Measurements from ENCODE around the gene ADCY4. TPM values are rescaled to one million over a fixed set of nuclear protein-coding genes. Genes with fewer than 3 reads are reported as not detected.

The ADCY4 gene
- total and polyA plus RNA-seq, 2 of the 13 experiments (the other 11 are each of a cell fraction or from before 2014, with no cell fraction given) = 0.03 TPM; not detected in 1

GRCh38 chr14:24273422-24273998 is 61.4 kb downstream of the ADCY4 start (continued):
- no peak for TF ChIP-seq TEF (CRISPR knock-in tag; IDR thresholded peaks at IDR 0.05)
- no peak for TF ChIP-seq MYC (CRISPR knock-in tag; IDR thresholded peaks at IDR 0.05; ENCODE audit: borderline replicate concordance)
- no peak for TF ChIP-seq ZNF781 (CRISPR knock-in tag; IDR thresholded peaks at IDR 0.05; ENCODE audit: borderline replicate concordance, not compliant biosample characterization)
- no peak for TF ChIP-seq ZNF484 (CRISPR knock-in tag; IDR thresholded peaks at IDR 0.05; ENCODE audit: borderline replicate concordance, low read depth)
- TF ChIP-seq PRPF4 (IDR thresholded peaks at IDR 0.05; ENCODE audit: low read depth, low read length, poor library complexity, severe bottlenecking) = no peak
- no peak for TF ChIP-seq POLR2AphosphoS2 (IDR thresholded peaks at IDR 0.05; ENCODE audit: low read depth, low read length)
- TF ChIP-seq HCFC1 (IDR thresholded peaks at IDR 0.05; ENCODE audit: low read depth, low read length) = no peak
- TF ChIP-seq, protein P1, sequence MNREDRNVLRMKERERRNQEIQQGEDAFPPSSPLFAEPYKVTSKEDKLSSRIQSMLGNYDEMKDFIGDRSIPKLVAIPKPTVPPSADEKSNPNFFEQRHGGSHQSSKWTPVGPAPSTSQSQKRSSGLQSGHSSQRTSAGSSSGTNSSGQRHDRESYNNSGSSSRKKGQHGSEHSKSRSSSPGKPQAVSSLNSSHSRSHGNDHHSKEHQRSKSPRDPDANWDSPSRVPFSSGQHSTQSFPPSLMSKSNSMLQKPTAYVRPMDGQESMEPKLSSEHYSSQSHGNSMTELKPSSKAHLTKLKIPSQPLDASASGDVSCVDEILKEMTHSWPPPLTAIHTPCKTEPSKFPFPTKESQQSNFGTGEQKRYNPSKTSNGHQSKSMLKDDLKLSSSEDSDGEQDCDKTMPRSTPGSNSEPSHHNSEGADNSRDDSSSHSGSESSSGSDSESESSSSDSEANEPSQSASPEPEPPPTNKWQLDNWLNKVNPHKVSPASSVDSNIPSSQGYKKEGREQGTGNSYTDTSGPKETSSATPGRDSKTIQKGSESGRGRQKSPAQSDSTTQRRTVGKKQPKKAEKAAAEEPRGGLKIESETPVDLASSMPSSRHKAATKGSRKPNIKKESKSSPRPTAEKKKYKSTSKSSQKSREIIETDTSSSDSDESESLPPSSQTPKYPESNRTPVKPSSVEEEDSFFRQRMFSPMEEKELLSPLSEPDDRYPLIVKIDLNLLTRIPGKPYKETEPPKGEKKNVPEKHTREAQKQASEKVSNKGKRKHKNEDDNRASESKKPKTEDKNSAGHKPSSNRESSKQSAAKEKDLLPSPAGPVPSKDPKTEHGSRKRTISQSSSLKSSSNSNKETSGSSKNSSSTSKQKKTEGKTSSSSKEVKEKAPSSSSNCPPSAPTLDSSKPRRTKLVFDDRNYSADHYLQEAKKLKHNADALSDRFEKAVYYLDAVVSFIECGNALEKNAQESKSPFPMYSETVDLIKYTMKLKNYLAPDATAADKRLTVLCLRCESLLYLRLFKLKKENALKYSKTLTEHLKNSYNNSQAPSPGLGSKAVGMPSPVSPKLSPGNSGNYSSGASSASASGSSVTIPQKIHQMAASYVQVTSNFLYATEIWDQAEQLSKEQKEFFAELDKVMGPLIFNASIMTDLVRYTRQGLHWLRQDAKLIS (CRISPR knock-in tag; IDR thresholded peaks at IDR 0.05) = no peak
- no peak for TF ChIP-seq PLRG1 (conservative IDR thresholded peaks at IDR 0.05)
- no peak for TF ChIP-seq ZBTB21 (CRISPR knock-in tag; IDR thresholded peaks at IDR 0.05)
- no peak for TF ChIP-seq XBP1 (CRISPR knock-in tag; IDR thresholded peaks at IDR 0.05)
- TF ChIP-seq PRDM4 (CRISPR knock-in tag; IDR thresholded peaks at IDR 0.05; ENCODE audit: borderline replicate concordance) = no peak
- 0 out of 2 replicates have a peak, but pooled peaks have one; percentile 44 for TF ChIP-seq ZMAT5 (CRISPR knock-in tag; IDR thresholded peaks at IDR 0.05; ENCODE audit: borderline replicate concordance, low read depth)
- TF ChIP-seq, protein P2, sequence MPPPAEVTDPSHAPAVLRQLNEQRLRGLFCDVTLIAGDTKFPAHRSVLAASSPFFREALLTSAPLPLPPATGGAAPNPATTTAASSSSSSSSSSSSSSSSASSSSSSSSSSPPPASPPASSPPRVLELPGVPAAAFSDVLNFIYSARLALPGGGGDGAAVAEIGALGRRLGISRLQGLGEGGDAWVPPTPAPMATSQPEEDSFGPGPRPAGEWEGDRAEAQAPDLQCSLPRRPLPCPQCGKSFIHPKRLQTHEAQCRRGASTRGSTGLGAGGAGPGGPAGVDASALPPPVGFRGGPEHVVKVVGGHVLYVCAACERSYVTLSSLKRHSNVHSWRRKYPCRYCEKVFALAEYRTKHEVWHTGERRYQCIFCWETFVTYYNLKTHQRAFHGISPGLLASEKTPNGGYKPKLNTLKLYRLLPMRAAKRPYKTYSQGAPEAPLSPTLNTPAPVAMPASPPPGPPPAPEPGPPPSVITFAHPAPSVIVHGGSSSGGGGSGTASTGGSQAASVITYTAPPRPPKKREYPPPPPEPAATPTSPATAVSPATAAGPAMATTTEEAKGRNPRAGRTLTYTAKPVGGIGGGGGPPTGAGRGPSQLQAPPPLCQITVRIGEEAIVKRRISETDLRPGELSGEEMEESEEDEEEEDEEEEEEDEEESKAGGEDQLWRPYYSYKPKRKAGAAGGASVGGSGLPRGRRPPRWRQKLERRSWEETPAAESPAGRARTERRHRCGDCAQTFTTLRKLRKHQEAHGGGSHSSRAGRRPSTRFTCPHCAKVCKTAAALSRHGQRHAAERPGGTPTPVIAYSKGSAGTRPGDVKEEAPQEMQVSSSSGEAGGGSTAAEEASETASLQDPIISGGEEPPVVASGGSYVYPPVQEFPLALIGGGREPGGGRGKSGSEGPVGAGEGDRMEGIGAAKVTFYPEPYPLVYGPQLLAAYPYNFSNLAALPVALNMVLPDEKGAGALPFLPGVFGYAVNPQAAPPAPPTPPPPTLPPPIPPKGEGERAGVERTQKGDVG (CRISPR knock-in tag; IDR thresholded peaks at IDR 0.05; ENCODE audit: borderline replicate concordance) = no peak
- TF ChIP-seq GABPA (IDR thresholded peaks at IDR 0.05; ENCODE audit: low read depth, low read length) = no peak
- TF ChIP-seq GABPA (CRISPR knock-in tag; IDR thresholded peaks at IDR 0.05; ENCODE audit: low read depth) = no peak
- 0 out of 2 replicates have a peak, but pooled peaks have one; percentile 27 for TF ChIP-seq MEIS1 (CRISPR knock-in tag; IDR thresholded peaks at IDR 0.05; ENCODE audit: borderline replicate concordance)
- TF ChIP-seq ZNF343 (CRISPR knock-in tag; IDR thresholded peaks at IDR 0.05) = 0 out of 2 replicates have a peak, but pooled peaks have one; percentile 76

Measured in HepG2 (cell line).